A549 (cell line): Measurements from ENCODE around the gene SERINC5.

Source experiments
- CTCF ChIP-seq: fragments of >200 bp; sonication (Bioruptor Twin); formaldehyde crosslinking; IDR thresholded peaks from 3 replicates; pipeline ENCODE4 v1.5.1; 2016
- ESRRA ChIP-seq: fragments of 150-350 bp; IDR thresholded peaks from 2 replicates; pipeline ENCODE4 v1.6.1; 2014; ENCODE audit warnings: mild to moderate bottlenecking, low read length, borderline replicate concordance
- HEYL ChIP-seq: fragments of 250-450 bp; sonication (Bioruptor Pico); IDR thresholded peaks from 2 replicates; pipeline ENCODE4 v1.8.0; 2021; ENCODE audit warnings: mild to moderate bottlenecking, moderate library complexity
- POLR2A ChIP-seq: IDR thresholded peaks from 2 replicates; pipeline ENCODE4 v1.6.1; 2012; ENCODE audit warnings: mild to moderate bottlenecking, low read length
- RARB ChIP-seq: fragments of 250-450 bp; sonication (Bioruptor Pico); IDR thresholded peaks from 2 replicates; pipeline ENCODE4 v1.8.0; 2021; ENCODE audit warnings: mild to moderate bottlenecking, moderate library complexity
- REST ChIP-seq: fragments of 200-600 bp; sonication (generic); IDR thresholded peaks from 2 replicates; pipeline ENCODE4 v1.6.1; 2016; ENCODE audit warnings: antibody characterized with exemption, mild to moderate bottlenecking, moderate library complexity
- TP53 ChIP-seq: fragments of 250-450 bp; sonication (Bioruptor Pico); IDR thresholded peaks from 2 replicates; pipeline ENCODE4 v1.5.0; 2021; ENCODE audit warnings: mild to moderate bottlenecking, moderate library complexity
- USF2 ChIP-seq: fragments of 450-650 bp; IDR thresholded peaks from 2 replicates; pipeline ENCODE4 v1.6.1; 2014; ENCODE audit warnings: antibody characterized with exemption
- TF ChIP-seq, protein P1 (sequence below): IDR thresholded peaks from 2 replicates; pipeline ENCODE4 v1.6.1; 2012

DNA sequence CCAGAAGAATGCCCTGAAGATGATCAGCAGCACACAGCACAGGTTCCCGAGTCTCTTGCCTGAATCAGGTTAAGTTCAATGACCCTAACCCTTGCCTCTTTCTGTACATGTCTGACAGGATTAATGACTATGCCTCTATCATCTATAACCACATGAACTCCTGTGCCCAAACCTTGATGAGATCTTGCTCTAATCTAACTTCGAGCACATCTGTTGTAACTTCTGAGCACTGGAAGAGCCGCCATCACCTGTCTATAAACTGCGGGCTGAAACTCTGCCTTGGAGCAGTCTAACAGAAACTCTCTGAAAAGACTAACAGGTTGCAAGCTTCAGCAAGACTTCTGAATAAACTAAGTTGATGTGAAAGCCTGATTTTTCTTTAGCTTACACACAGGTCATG is 44.5 kb downstream of the SERINC5 start:
- TF ChIP-seq POLR2A (no peak), CTCF (no peak), USF2 (no peak), RARB (no peak), TP53 (CRISPR knock-in tag) (no peak), REST (no peak), ESRRA (no peak), HEYL (CRISPR knock-in tag) (no peak)
- TF ChIP-seq, protein P1, sequence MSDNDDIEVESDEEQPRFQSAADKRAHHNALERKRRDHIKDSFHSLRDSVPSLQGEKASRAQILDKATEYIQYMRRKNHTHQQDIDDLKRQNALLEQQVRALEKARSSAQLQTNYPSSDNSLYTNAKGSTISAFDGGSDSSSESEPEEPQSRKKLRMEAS = no peak
